Measurements from ENCODE around the gene IL18RAP. TPM values are rescaled to one million over a fixed set of nuclear protein-coding genes. Genes with fewer than 3 reads are reported as not detected.

Gene IL18RAP
- total and polyA plus RNA-seq, 2 donors: 0.41 to 0.79 TPM

- H3K27ac ChIP-seq (ENCODE audit: low read depth): no peak overlapping the region
- H3K36me3 ChIP-seq (ENCODE audit: insufficient read depth): no peaks in the 10 kb centered on the region
- no peak overlapping the region for H3K4me3 ChIP-seq (ENCODE audit: low read depth, low read length)
- WGBS: 74% methylated on average over 6 of the region's 6 CpGs
- H3K4me1 ChIP-seq (ENCODE audit: insufficient read depth): no peaks in the 10 kb centered on the region
- no peak for DNase-seq (ENCODE audit: extremely low spot score)
Measured at GRCh38 chr2:102484310-102485061, 61.5 kb downstream of the IL18RAP start.

GRCh38 chr2:102485147-102485785 is 62.3 kb downstream of the IL18RAP start:
- H3K4me3 ChIP-seq (ENCODE audit: low read depth, low read length): no peak overlapping the region
- no peak overlapping the region for H3K27ac ChIP-seq (ENCODE audit: low read depth)
- no peaks in the 10 kb centered on the region for H3K36me3 ChIP-seq (ENCODE audit: insufficient read depth)
- DNase-seq (ENCODE audit: extremely low spot score): no peak
- no peaks in the 10 kb centered on the region for H3K4me1 ChIP-seq (ENCODE audit: insufficient read depth)
- 70% methylated on average over 5 of the region's 5 CpGs for WGBS

- Histone ChIP-seq H3K4me3 (ENCODE audit: low read depth, low read length) (no peak overlapping the region), H3K27ac (ENCODE audit: low read depth) (no peak overlapping the region), H3K4me1 (ENCODE audit: insufficient read depth) (no peaks in the 10 kb centered on the region), H3K36me3 (ENCODE audit: insufficient read depth) (no peaks in the 10 kb centered on the region)
- no peak for DNase-seq (ENCODE audit: extremely low spot score)
- WGBS: 58% methylated on average over 1 of the region's 1 CpG
Measured at GRCh38 chr2:102486941-102487702, 64.2 kb downstream of the IL18RAP start.

GRCh38 chr2:102487761-102488462 is 65.0 kb downstream of the IL18RAP start:
- no peak for DNase-seq (ENCODE audit: extremely low spot score)
- Histone ChIP-seq H3K36me3 (ENCODE audit: insufficient read depth) (no peaks in the 10 kb centered on the region), H3K4me3 (ENCODE audit: low read depth, low read length) (no peak overlapping the region), H3K4me1 (ENCODE audit: insufficient read depth) (no peaks in the 10 kb centered on the region), H3K27ac (ENCODE audit: low read depth) (no peak overlapping the region)
- 66% methylated on average over 8 of the region's 8 CpGs for WGBS

DNA sequence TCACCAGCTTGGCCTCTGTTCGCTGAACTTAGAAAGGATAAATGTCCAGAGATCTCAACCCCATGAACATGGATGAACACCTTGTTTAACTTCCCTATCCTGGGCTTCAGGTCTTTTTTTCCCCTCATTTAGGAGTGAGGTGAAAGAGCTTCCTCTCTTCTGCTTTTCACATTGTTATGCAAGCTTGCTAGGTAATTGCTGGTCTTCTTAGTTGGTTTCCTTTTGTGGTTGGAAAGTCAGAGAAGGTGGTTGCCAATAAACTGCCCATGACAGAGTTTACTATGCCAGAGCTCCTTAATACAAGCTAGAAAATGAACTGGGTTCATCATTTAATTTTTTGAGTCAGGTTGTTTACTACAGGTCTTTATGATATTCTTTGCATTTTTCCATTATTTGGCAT is 66.7 kb downstream of the IL18RAP start:
- 87% methylated on average over 1 of the region's 1 CpG for WGBS

DNA sequence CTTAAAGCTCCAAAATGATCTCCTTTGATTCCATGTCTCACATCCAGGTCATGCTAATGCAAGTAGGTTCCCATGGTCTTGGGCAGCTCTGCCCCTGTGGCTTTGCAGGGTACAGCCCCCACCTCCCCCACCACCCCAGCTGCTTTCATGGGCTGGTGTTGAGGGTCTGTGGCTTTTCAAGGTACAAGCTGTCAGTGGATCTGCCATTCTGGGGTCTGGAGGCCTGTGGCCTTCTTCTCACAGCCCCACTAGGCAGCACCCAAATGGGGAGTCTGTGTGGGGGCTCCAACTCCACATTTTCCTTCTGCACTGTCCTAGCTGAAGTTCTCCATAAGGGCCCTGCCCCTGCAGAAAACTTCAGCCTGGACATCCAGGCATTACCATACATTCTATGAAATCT is 69.0 kb downstream of the IL18RAP start:
- no peak for DNase-seq (ENCODE audit: extremely low spot score)
- Histone ChIP-seq H3K36me3 (ENCODE audit: insufficient read depth) (no peaks in the 10 kb centered on the region), H3K27ac (ENCODE audit: low read depth) (no peak overlapping the region), H3K4me1 (ENCODE audit: insufficient read depth) (no peaks in the 10 kb centered on the region), H3K4me3 (ENCODE audit: low read depth, low read length) (no peak overlapping the region)

More for the DNA sequence above, 66.7 kb downstream of the IL18RAP start:
- no peak overlapping the region for H3K4me3 ChIP-seq (ENCODE audit: low read depth, low read length)
- H3K36me3 ChIP-seq (ENCODE audit: insufficient read depth): no peaks in the 10 kb centered on the region
- H3K4me1 ChIP-seq (ENCODE audit: insufficient read depth): no peaks in the 10 kb centered on the region
- no peak overlapping the region for H3K27ac ChIP-seq (ENCODE audit: low read depth)
- no peak for DNase-seq (ENCODE audit: extremely low spot score)

DNA sequence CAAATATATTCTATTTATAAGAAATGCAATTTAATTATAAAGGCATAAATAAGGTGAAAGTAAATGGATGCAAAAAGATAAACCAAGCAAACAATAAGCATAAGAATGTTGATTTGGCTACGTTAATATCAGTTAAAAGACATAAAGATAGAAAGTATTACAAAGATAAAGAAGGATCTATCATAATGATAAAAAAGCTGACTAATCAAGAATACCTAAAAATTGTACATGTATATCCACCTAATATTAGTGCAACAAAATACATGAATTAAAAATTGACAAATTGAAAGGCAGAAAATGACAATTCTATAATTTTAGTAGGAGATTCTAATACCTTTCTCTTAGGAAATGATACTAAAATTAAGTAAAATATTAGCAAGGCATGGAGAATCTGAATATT is 71.6 kb downstream of the IL18RAP start:
- no peak overlapping the region for H3K27ac ChIP-seq (ENCODE audit: low read depth)
- no peaks in the 10 kb centered on the region for H3K36me3 ChIP-seq (ENCODE audit: insufficient read depth)
- H3K4me3 ChIP-seq (ENCODE audit: low read depth, low read length): no peak overlapping the region
- 79% methylated on average over 1 of the region's 1 CpG for WGBS
- H3K4me1 ChIP-seq (ENCODE audit: insufficient read depth): no peaks in the 10 kb centered on the region
- no peak for DNase-seq (ENCODE audit: extremely low spot score)

GRCh38 chr2:102498414-102498813 is 75.5 kb downstream of the IL18RAP start:
- no peak for DNase-seq (ENCODE audit: extremely low spot score)
- Histone ChIP-seq H3K27ac (ENCODE audit: low read depth) (no peak overlapping the region), H3K36me3 (ENCODE audit: insufficient read depth) (no peaks in the 10 kb centered on the region), H3K4me1 (ENCODE audit: insufficient read depth) (no peaks in the 10 kb centered on the region), H3K4me3 (ENCODE audit: low read depth, low read length) (no peak overlapping the region)
- 81% methylated on average over 2 of the region's 2 CpGs for WGBS

- WGBS: 73% methylated on average over 1 of the region's 1 CpG
- H3K4me1 ChIP-seq (ENCODE audit: insufficient read depth): no peaks in the 10 kb centered on the region
Measured at GRCh38 chr2:102499558-102499957, 76.6 kb downstream of the IL18RAP start.

More at GRCh38 chr2:102499558-102499957, 76.6 kb downstream of the IL18RAP start:
- no peak for DNase-seq (ENCODE audit: extremely low spot score)
- Histone ChIP-seq H3K36me3 (ENCODE audit: insufficient read depth) (no peaks in the 10 kb centered on the region), H3K4me3 (ENCODE audit: low read depth, low read length) (no peak overlapping the region), H3K27ac (ENCODE audit: low read depth) (no peak overlapping the region)

Small RNA genes lying within 50 kb of the gene (small RNA-seq; reads per million reads assigned to genes)
- not detected for gene MIR4772

Other genes starting within 250 kb of the IL18RAP start
- 0.90 TPM for gene IL1RL2, start 236.1 kb upstream of the IL18RAP start, total RNA-seq
- 0.33 TPM for gene IL1RL2, start 236.1 kb upstream of the IL18RAP start, polyA plus RNA-seq
- 12.8 TPM for gene IL1RL1, start 111.6 kb upstream of the IL18RAP start, total RNA-seq
- 7.3 TPM for gene IL1RL1, start 111.6 kb upstream of the IL18RAP start, polyA plus RNA-seq
- gene IL18R1, start 67.4 kb upstream of the IL18RAP start, total RNA-seq: 3.3 TPM
- gene IL18R1, start 67.4 kb upstream of the IL18RAP start, polyA plus RNA-seq: 3.3 TPM
- 2.9 TPM for gene SLC9A4, start 50.1 kb downstream of the IL18RAP start, total RNA-seq
- 0.22 TPM for gene SLC9A4, start 50.1 kb downstream of the IL18RAP start, polyA plus RNA-seq
- 4.2 TPM for gene SLC9A2, start 196.4 kb downstream of the IL18RAP start, total RNA-seq
- gene SLC9A2, start 196.4 kb downstream of the IL18RAP start, polyA plus RNA-seq: 0.27 TPM